ENCODE results near the gene RPTOR.

- no peak for TF ChIP-seq CTCF (IDR thresholded peaks at IDR 0.05; ENCODE audit: poor library complexity, severe bottlenecking)
- TF ChIP-seq TAF1 (IDR thresholded peaks at IDR 0.05; ENCODE audit: low read depth) = no peak
These were observed 16.1 kb upstream of the RPTOR start for GRCh38 chr17:80528536-80528935.
